Retinal pigment epithelial cell (primary cell): ENCODE measurements around the gene ZBTB21.

Source experiments
- DNase-seq: peaks from one replicate; pipeline ENCODE4 v3.0.0-alpha.2; 2010; ENCODE audit warnings: low read depth
- H3K4me3 ChIP-seq: 2 replicates; pipeline ENCODE4 v1.5.1; 2011; ENCODE audit warnings: mild to moderate bottlenecking, low read length, control low read depth, moderate library complexity
- CTCF ChIP-seq: conservative IDR thresholded peaks from 2 replicates; pipeline ENCODE4 v1.5.1; 2011; ENCODE audit warnings: low read depth, low read length, control low read depth, inconsistent platforms

ZBTB21 gene

GRCh38 chr21:42044871-42045495, 34.8 kb upstream of the ZBTB21 start:
- TF ChIP-seq CTCF, result no peak
- H3K4me3 ChIP-seq, result no peak overlapping the region
- DNase-seq, result no peak

GRCh38 chr21:42043961-42044360, 33.8 kb upstream of the ZBTB21 start:
- DNase-seq, result no peak
- TF ChIP-seq CTCF, result no peak
- no peak overlapping the region for H3K4me3 ChIP-seq

- no peak for TF ChIP-seq CTCF
- no peak for DNase-seq
- no peak overlapping the region for H3K4me3 ChIP-seq
These were observed 33.2 kb upstream of the ZBTB21 start for GRCh38 chr21:42043201-42043895.

- TF ChIP-seq CTCF, result no peak
- DNase-seq, result no peak
- no peak overlapping the region for H3K4me3 ChIP-seq
These were observed 32.5 kb upstream of the ZBTB21 start for GRCh38 chr21:42042651-42043050.

- DNase-seq, result no peak
- H3K4me3 ChIP-seq, result no peak overlapping the region
- TF ChIP-seq CTCF, result no peak
These were observed 31.6 kb upstream of the ZBTB21 start for GRCh38 chr21:42041711-42042110.

GRCh38 chr21:42041246-42041645, 31.1 kb upstream of the ZBTB21 start:
- DNase-seq, result no peak
- TF ChIP-seq CTCF, result no peak
- no peak overlapping the region for H3K4me3 ChIP-seq
